Body of pancreas (tissue), 4 donors: ENCODE data around the gene GIGYF2.
"Not testable (repeated sequence)": the region's sequence is repeated elsewhere in the genome, so short reads cannot be mapped to it uniquely, and the experiment has no call there.

Source experiments
- CTCF ChIP-seq, 7 experiments: fragments of 450-650 bp in 4 of 7; fragments of 200-600 bp in 3 of 7; sonication (generic) in 3 of 7; IDR thresholded peaks; one replicate each; pipeline ENCODE4 v1.5.1; 2016 to 2019; ENCODE audit warnings: antibody characterized with exemption in 7 of 7
- POLR2A ChIP-seq, 3 donors: fragments of 450-650 bp; IDR thresholded peaks; one replicate each; pipeline ENCODE4 v1.6.1; 2016; ENCODE audit warnings: antibody characterized with exemption in 3 of 3, mild to moderate bottlenecking in 2 of 3

GRCh38 chr2:232685391-232685790 is 11.7 kb upstream of the GIGYF2 start:
- TF ChIP-seq CTCF, POLR2A (IDR thresholded peaks at IDR 0.05): not testable (repeated sequence)
